Measurements from ENCODE around the gene PLEKHG1. TPM values are rescaled to one million over a fixed set of nuclear protein-coding genes. Genes with fewer than 3 reads are reported as not detected.

The PLEKHG1 gene
- total and polyA plus RNA-seq, 2 of the 13 experiments (the other 11 are each of a cell fraction or from before 2014, with no cell fraction given), result 0.03 to 0.04 TPM

DNA sequence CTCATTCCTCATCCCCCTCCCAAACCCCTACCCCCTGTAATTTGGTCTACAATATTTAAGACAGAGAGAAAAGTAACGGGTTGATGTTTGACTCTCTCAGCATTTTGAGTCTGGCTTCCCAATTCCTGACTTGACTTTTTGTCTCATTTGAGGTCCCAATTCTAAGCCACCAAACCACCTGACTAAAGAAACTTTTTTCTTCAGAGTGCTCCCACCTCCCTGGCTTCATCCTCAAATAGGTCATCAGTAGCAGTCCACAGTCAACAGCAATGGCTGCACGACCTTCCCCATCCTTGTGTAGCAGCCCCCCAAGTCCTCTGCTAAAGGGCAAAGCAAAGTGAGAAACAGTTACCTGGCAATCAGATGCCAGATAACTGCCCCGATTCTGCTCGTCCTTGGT, 1.8 kb downstream of the PLEKHG1 start:
- 27% methylated on average over 4 of the region's 4 CpGs for WGBS (ENCODE audit: low lambda C conversion rate)
- Histone ChIP-seq H4K20me1 (ENCODE audit: insufficient read depth, low read length) (no peaks in the 10 kb centered on the region; the same call in 1 of the 2 replicates), H3K9me3 (ENCODE audit: low read length) (no peaks in the 10 kb centered on the region), H3K4me3 (replicated peaks in 1 of 3; ENCODE audit: insufficient read depth in 1 of 3, low read depth in 2 of 3, low read length in 3 of 3) (no peak overlapping the region), H3K27me3 (ENCODE audit: control insufficient read depth in 1 of 2, insufficient read depth in 2 of 2, low read length in 2 of 2) (peaks cover 1 to 45% of the 10 kb centered on the region in 2 experiments; a peak in 3 of 5 replicates), H3K4me2 (ENCODE audit: low read depth, low read length) (no peak overlapping the region), H3K9ac (ENCODE audit: insufficient read depth, low read depth, low read length) (no peak overlapping the region), H3K27ac (ENCODE audit: extremely low read length, insufficient read depth, low read length) (no peak overlapping the region), H2AFZ (ENCODE audit: low read length) (no peak overlapping the region), H3K4me1 (ENCODE audit: insufficient read depth, low read length) (peaks cover 12% of the 10 kb centered on the region; the same call in 1 of the 2 replicates), H3K79me2 (ENCODE audit: insufficient read depth, low read length) (no peaks in the 10 kb centered on the region), H3K36me3 (replicated peaks in 1 of 2; ENCODE audit: control insufficient read depth in 1 of 2, insufficient read depth in 2 of 2, low read length in 2 of 2) (no peaks in the 10 kb centered on the region)
- TF ChIP-seq SNAI1 (CRISPR knock-in tag; IDR thresholded peaks at IDR 0.05; ENCODE audit: borderline replicate concordance), result no peak
- TF ChIP-seq, protein P1, sequence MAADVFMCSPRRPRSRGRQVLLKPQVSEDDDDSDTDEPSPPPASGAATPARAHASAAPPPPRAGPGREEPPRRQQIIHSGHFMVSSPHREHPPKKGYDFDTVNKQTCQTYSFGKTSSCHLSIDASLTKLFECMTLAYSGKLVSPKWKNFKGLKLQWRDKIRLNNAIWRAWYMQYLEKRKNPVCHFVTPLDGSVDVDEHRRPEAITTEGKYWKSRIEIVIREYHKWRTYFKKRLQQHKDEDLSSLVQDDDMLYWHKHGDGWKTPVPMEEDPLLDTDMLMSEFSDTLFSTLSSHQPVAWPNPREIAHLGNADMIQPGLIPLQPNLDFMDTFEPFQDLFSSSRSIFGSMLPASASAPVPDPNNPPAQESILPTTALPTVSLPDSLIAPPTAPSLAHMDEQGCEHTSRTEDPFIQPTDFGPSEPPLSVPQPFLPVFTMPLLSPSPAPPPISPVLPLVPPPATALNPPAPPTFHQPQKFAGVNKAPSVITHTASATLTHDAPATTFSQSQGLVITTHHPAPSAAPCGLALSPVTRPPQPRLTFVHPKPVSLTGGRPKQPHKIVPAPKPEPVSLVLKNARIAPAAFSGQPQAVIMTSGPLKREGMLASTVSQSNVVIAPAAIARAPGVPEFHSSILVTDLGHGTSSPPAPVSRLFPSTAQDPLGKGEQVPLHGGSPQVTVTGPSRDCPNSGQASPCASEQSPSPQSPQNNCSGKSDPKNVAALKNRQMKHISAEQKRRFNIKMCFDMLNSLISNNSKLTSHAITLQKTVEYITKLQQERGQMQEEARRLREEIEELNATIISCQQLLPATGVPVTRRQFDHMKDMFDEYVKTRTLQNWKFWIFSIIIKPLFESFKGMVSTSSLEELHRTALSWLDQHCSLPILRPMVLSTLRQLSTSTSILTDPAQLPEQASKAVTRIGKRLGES (CRISPR knock-in tag; IDR thresholded peaks at IDR 0.05; ENCODE audit: borderline replicate concordance), result no peak
- TF ChIP-seq, protein P2, sequence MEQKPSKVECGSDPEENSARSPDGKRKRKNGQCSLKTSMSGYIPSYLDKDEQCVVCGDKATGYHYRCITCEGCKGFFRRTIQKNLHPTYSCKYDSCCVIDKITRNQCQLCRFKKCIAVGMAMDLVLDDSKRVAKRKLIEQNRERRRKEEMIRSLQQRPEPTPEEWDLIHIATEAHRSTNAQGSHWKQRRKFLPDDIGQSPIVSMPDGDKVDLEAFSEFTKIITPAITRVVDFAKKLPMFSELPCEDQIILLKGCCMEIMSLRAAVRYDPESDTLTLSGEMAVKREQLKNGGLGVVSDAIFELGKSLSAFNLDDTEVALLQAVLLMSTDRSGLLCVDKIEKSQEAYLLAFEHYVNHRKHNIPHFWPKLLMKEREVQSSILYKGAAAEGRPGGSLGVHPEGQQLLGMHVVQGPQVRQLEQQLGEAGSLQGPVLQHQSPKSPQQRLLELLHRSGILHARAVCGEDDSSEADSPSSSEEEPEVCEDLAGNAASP (CRISPR knock-in tag; IDR thresholded peaks at IDR 0.05; ENCODE audit: borderline replicate concordance), result no peak
- TF ChIP-seq, protein P3, sequence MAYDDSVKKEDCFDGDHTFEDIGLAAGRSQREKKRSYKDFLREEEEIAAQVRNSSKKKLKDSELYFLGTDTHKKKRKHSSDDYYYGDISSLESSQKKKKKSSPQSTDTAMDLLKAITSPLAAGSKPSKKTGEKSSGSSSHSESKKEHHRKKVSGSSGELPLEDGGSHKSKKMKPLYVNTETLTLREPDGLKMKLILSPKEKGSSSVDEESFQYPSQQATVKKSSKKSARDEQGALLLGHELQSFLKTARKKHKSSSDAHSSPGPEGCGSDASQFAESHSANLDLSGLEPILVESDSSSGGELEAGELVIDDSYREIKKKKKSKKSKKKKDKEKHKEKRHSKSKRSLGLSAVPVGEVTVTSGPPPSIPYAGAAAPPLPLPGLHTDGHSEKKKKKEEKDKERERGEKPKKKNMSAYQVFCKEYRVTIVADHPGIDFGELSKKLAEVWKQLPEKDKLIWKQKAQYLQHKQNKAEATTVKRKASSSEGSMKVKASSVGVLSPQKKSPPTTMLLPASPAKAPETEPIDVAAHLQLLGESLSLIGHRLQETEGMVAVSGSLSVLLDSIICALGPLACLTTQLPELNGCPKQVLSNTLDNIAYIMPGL (CRISPR knock-in tag; IDR thresholded peaks at IDR 0.05; ENCODE audit: borderline replicate concordance in 1 of 2, low read depth in 1 of 2), result no peak
- no peak for TF ChIP-seq SP5 (CRISPR knock-in tag; IDR thresholded peaks at IDR 0.05; ENCODE audit: borderline replicate concordance, low read depth)
- TF ChIP-seq RNF2 (conservative IDR thresholded peaks at IDR 0.05; ENCODE audit: low read depth), result no peak
- TF ChIP-seq JUND (CRISPR knock-in tag; IDR thresholded peaks at IDR 0.05), result no peak
- TF ChIP-seq GFI1 (CRISPR knock-in tag; IDR thresholded peaks at IDR 0.05; ENCODE audit: borderline replicate concordance), result no peak
- TF ChIP-seq, protein P4, sequence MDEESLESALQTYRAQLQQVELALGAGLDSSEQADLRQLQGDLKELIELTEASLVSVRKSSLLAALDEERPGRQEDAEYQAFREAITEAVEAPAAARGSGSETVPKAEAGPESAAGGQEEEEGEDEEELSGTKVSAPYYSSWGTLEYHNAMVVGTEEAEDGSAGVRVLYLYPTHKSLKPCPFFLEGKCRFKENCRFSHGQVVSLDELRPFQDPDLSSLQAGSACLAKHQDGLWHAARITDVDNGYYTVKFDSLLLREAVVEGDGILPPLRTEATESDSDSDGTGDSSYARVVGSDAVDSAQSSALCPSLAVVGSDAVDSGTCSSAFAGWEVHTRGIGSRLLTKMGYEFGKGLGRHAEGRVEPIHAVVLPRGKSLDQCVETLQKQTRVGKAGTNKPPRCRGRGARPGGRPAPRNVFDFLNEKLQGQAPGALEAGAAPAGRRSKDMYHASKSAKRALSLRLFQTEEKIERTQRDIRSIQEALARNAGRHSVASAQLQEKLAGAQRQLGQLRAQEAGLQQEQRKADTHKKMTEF (CRISPR knock-in tag; IDR thresholded peaks at IDR 0.05), result no peak
- ChIA-PET CTCF (ENCODE audit: low intra/inter-chr PET ratio, low total read pairs) (interaction anchor here (0.5 to 1.7 kb wide), 3 partner anchors 32 to 183 kb away, joined by 3 to 11 read pairs (median 3); no protein-coding TSS in a partner anchor), POLR2A (no interaction called here)
- no peak for FAIRE-seq
- no TSS peak for BruUV-seq (replicated peaks)
- ATAC-seq, result no peak
- intact Hi-C loops (cut with micrococcal nuclease; ENCODE audit: unreplicated experiment), result loop anchor here (2.0 kb wide), 1 partner anchor 213 kb away; no protein-coding TSS in a partner anchor
- in situ Hi-C loops (cut with HindIII; ENCODE audit: extremely low pct_ligation_motif_present, low pct_unique_long_range_greater_than_20kb), result loop anchor here (10.0 kb wide), 2 partner anchors 187 to 213 kb away; no protein-coding TSS in a partner anchor
- no peak for DNase-seq (ENCODE audit: low spot score)

All from HepG2 (cell line).